NCI-H524 (cell line): ENCODE results near the gene SEPTIN11.
A peak's percentile ranks its signal among the peaks of the same experiment; 100 is the strongest.

Experiments used
- DNase-seq, 2 experiments: peaks; one replicate each; lab custom pipeline; 2025; lab: John Stamatoyannopoulos, UW

SEPTIN11 gene

DNA sequence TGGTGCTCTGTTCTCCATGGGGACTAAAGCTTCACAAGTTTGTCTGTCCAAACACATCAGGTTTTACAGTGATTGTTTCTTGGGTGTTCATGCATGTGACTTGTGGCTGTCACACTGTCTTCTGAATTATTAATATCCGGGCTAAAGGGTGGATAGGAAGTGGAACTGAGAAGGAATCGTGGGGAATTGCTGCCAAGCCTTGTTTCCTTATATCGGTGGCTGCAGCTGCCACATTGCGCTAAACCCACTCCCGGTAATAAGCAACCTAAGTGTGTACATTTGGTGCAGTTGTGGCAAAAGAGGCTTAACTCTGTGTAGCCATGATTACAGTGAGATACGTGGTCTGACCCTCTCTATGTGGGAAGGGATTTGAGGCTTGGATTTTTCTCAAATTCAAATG lies 30.7 kb downstream of the SEPTIN11 start:
- DNase-seq: peak; percentile 10 to 36

GRCh38 chr4:76981644-76982043 lies 32.1 kb downstream of the SEPTIN11 start:
- DNase-seq: no peak

GRCh38 chr4:76982638-76983584 lies 33.4 kb downstream of the SEPTIN11 start:
- no peak for DNase-seq

- DNase-seq: no peak
These were observed 34.6 kb downstream of the SEPTIN11 start for GRCh38 chr4:76984127-76984526.

- no peak for DNase-seq
These were observed 35.2 kb downstream of the SEPTIN11 start for GRCh38 chr4:76984788-76985211.

DNA sequence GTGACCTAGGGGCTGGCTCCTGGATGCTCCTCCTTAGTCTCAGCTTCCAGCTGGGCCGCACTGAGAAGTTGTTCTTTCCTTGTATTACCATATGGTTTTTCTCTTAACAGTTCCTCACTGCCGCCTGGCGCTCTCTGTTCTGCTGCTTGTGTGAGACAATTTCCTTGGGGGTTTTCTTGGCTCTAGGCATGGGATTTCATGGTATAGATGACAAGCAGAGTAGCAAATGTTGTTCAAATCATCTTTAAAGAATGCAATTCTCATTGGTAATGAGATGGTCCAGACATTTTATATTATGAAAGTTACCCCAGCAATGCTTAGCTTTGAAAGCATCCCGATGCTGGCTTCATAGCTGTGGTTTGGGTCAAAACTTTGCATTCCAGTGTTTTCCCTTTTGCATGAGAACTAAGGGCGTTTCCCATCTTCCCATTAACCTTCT lies 37.6 kb downstream of the SEPTIN11 start:
- DNase-seq: peak in 1 of 2 experiments; percentile 27

GRCh38 chr4:76987685-76988084 lies 38.1 kb downstream of the SEPTIN11 start:
- DNase-seq: peak in 1 of 2 experiments; percentile 11

DNA sequence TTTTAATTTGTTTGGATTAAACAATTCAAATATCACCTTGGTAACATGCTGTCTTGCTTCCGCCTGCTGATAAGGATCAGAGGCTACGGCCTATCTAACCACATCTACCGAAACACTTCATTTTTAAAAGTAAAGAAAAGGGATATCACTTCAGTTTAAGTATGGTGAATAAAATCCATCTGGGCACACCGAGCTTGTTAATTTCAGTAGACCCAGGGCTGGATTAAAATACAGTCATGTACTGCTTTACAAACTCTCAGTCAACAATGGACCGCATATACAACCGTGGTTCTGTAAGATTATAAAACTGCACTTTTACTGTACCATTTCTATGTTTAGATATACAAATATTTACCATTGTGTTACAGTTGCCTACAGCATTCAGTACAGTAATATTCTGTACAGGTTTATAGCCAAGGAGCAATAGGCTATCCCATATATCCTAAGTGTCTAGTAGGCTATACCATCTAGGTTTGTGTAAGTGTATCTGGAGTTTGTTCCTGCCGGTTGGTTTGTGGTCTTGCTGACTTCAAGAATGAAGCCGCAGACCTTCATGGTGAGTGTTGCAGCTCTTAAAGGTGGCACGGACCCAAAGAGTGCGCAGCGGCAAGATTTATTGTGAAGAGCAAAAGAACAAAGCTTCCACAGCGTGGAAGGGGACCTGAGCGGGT lies 40.0 kb downstream of the SEPTIN11 start:
- DNase-seq: no peak

- no peak for DNase-seq
These were observed 40.9 kb downstream of the SEPTIN11 start for GRCh38 chr4:76990288-76991080.

DNA sequence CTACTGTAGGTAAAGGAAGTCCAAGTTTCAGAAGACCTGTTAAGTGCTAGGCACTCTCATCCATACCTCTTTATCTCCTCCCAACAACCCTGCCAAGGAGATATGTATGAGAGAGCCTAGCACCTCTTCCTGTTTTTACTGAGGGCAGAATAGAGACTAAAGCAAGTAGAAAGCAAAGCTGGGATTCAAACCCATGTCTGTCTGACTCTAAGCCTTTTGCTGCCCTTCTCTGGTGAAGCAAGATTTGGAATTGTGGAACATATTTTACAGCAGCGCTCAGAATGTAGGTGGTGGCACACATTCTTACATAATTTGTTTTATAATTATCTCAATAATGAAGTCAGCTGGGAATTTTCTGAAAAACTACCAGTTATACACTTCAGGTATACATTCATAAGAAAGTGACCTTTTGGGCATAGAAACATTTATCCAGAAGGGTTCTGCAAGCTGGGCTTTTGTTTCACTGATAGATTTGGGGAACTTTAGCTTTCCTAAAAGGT lies 41.7 kb downstream of the SEPTIN11 start:
- no peak for DNase-seq

DNA sequence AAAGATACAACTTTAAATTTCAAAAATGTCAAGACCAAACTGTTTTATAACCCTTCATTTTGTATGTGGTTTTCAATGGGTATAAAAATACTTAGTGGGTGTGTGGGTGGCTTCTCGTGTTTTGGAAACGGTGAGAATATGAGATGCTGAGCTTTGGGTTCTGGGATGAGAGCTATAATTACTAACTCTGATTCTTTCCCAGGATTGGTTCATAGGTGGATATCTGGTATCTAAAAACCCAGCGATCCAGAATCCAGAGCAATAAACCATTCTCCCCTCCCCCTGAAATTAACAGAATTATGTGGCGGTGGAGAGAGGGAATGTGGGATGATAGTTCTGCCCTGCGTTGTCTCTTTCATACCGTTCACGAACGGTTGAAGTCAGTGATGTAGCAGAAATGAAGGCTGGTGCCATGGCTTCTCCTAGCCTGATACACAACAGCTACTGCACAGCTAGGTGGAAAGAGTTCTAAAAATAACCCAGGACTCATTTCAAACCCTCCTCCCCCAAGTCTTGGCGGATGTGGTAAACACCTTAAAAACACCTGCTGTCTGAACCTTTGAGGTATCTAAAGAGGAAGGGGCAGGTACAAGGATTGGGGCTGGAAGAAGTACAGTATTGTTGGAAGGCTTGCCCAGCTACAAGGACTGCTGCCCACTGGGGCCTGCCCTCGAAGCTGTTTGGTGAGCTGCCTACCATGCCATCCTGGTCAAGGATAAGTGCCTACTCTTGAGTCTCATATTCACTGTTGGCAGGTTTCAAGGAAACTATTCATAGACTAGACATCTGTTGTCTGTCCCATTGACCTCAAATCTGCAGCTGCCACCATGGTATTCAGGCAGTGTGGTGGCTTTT lies 44.5 kb downstream of the SEPTIN11 start:
- DNase-seq: peak; percentile 55 to 81

GRCh38 chr4:76995776-76996175 lies 46.2 kb downstream of the SEPTIN11 start:
- DNase-seq: no peak

DNA sequence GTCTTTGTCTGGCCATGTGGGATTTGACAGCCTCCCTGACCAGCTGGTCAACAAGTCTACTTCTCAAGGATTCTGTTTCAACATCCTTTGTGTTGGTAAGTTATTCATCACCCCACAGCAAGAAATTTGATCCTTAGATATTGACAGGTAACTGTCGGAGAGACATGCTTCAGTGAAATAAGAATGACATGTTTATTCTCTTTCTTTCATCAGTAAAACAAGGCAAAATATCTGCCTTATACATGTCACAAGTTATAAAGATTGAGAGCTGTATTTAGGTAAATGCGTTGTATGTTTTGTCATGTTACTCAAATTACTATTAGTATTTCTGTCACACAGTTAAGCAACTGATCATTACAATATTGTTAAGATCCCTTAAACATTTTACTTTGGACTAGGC lies 46.9 kb downstream of the SEPTIN11 start:
- peak; percentile 33 to 76 for DNase-seq

DNA sequence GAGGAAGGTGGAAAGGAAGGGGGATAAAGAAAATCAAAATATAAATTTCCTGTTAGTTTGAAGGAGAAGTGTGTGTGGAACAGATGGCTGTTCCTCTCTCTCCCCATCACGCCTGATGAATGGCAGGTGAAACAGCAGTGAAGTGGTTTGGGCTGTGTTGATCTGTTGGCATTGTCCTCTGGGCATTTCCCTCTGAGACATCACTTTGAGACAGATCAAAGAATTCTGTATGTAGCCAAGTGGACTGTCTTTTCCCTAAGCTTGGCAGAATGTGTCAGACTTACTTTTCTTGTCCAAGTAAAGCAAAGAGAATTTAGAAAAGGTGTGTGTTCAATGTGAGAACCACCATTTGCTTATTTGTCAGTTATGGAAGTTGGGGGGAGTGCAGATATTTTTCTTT lies 47.5 kb downstream of the SEPTIN11 start:
- DNase-seq: peak in 1 of 2 experiments; percentile 61

DNA sequence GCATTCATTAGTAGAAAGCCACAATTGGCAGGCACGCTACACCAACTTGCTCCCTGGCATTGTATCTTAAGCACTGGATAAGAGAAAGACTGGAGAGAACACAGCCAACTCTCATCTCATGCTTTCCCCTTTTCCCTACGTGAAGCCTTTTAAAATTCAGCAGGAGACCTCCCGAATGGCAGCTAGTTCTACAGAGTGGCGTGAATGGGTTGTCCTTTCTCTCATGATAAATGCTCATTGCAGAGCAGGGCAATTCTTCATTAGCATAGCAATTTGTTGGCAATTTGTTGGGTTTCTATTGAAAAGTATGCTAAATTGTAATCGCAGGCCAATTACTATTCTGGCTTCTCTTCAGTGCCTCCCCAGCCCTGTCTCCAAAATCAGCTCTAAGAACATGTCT lies 48.0 kb downstream of the SEPTIN11 start:
- DNase-seq: no peak

- DNase-seq: peak in 1 of 2 experiments; percentile 22
These were observed 48.8 kb downstream of the SEPTIN11 start for GRCh38 chr4:76998251-76998901.
